ENCODE results near the gene MTARC1.

GRCh38 chr1:220784751-220785150 lies 2.0 kb upstream of the MTARC1 start:
- TF ChIP-seq CTCF (conservative IDR thresholded peaks at IDR 0.05; ENCODE audit: low read length) (no peak), EZH2phosphoT487 (IDR thresholded peaks at IDR 0.05; ENCODE audit: borderline replicate concordance, low read depth, low read length) (no peak)
